ENCODE measurements around the gene ESPL1. TPM values are rescaled to one million over a fixed set of nuclear protein-coding genes. Genes with fewer than 3 reads are reported as not detected.

ESPL1 gene
- polyA plus RNA-seq, 3 donors = 0.79 TPM; not detected in 2

GRCh38 chr12:53224897-53225634, 43.0 kb upstream of the ESPL1 start:
- no peak for DNase-seq
- Histone ChIP-seq H3K79me2 (ENCODE audit: insufficient read depth, low read length) (no peaks in the 10 kb centered on the region), H3K4me3 (replicated peaks in 1 of 3; ENCODE audit: low read depth in 2 of 3, low read length in 3 of 3) (no peak overlapping the region), H3K9ac (ENCODE audit: insufficient read depth, low read length, poor library complexity, severe bottlenecking) (no peak overlapping the region), H3K27me3 (ENCODE audit: control insufficient read depth in 2 of 2, insufficient read depth in 2 of 2, low read length in 2 of 2) (no peaks in the 10 kb centered on the region), H2AFZ (ENCODE audit: insufficient read depth, low read depth, low read length, poor library complexity, severe bottlenecking) (no peak overlapping the region), H4K20me1 (ENCODE audit: insufficient read depth, low read length) (no peaks in the 10 kb centered on the region), H3K4me2 (replicated peaks; ENCODE audit: extremely low read depth, low read length, poor library complexity, severe bottlenecking) (no peak overlapping the region), H3K4me1 (ENCODE audit: control insufficient read depth in 1 of 2, insufficient read depth in 2 of 2, low read length in 2 of 2) (peaks cover 30 to 43% of the 10 kb centered on the region in 2 donors), H3K9me3 (replicated peaks in 1 of 2; ENCODE audit: control insufficient read depth in 1 of 2, insufficient read depth in 1 of 2, low read length in 2 of 2) (no peaks in the 10 kb centered on the region), H3K27ac (ENCODE audit: low read depth in 1 of 2, low read length in 2 of 2) (no peak overlapping the region), H3K36me3 (replicated peaks in 1 of 2; ENCODE audit: control insufficient read depth in 1 of 2, insufficient read depth in 2 of 2, low read length in 2 of 2) (no peaks in the 10 kb centered on the region)
- Mint-ChIP-seq H3K27me3 (ENCODE audit: low read depth in 3 of 3) (peaks cover 13 to 27% (median 18%) of the 10 kb centered on the region in 3 donors), H3K4me3 (peak overlapping the region in 1 of 2 donors; percentile 21), H3K4me1 (peaks cover 41% of the 10 kb centered on the region), H3K9me3 (peaks cover 0 to 2% (median 0%) of the 10 kb centered on the region in 7 donors), H3K36me3 (peaks cover 0 to 7% of the 10 kb centered on the region in 2 donors), H3K27ac (peak overlapping the region in 4 of 7 donors; percentile 6 to 38 (median 26))
- TF ChIP-seq CTCF (IDR thresholded peaks at IDR 0.05) = no peak
- intact Hi-C loops (cut with micrococcal nuclease) = loop anchor here in 1 of 2 donors (5.0 kb wide), 1 partner anchor 42 kb away; the partner anchor contains the start of gene ESPL1
- WGBS (ENCODE audit: insufficient coverage) = 96% methylated on average over 9 of the region's 10 CpGs

GRCh38 chr12:53225635-53226424, 42.3 kb upstream of the ESPL1 start:
- H2AFZ ChIP-seq (ENCODE audit: insufficient read depth, low read depth, low read length, poor library complexity, severe bottlenecking) = no peak overlapping the region
- intact Hi-C loops (cut with micrococcal nuclease) = no loop called here
- H3K27me3 ChIP-seq (ENCODE audit: control insufficient read depth in 2 of 2, insufficient read depth in 2 of 2, low read length in 2 of 2) = no peaks in the 10 kb centered on the region
- H3K4me3 ChIP-seq (replicated peaks in 1 of 3; ENCODE audit: low read depth in 2 of 3, low read length in 3 of 3) = no peak overlapping the region
- DNase-seq = no peak
- no peaks in the 10 kb centered on the region for H4K20me1 ChIP-seq (ENCODE audit: insufficient read depth, low read length)
- WGBS (ENCODE audit: insufficient coverage) = no CpG with 5 or more reads among the region's 10 CpGs
- Mint-ChIP-seq H3K9me3 (peaks cover 0 to 2% (median 0%) of the 10 kb centered on the region in 7 donors), H3K27ac (no peak overlapping the region), H3K4me3 (peak overlapping the region in 1 of 2 donors; percentile 2), H3K4me1 (peaks cover 39% of the 10 kb centered on the region), H3K27me3 (ENCODE audit: low read depth in 3 of 3) (peaks cover 21 to 32% (median 23%) of the 10 kb centered on the region in 3 donors), H3K36me3 (peaks cover 0 to 7% of the 10 kb centered on the region in 2 donors)
- H3K4me2 ChIP-seq (replicated peaks; ENCODE audit: extremely low read depth, low read length, poor library complexity, severe bottlenecking) = no peak overlapping the region
- no peak overlapping the region for H3K9ac ChIP-seq (ENCODE audit: insufficient read depth, low read length, poor library complexity, severe bottlenecking)
- no peaks in the 10 kb centered on the region for H3K9me3 ChIP-seq (replicated peaks in 1 of 2; ENCODE audit: control insufficient read depth in 1 of 2, insufficient read depth in 1 of 2, low read length in 2 of 2)
- H3K27ac ChIP-seq (ENCODE audit: low read depth in 1 of 2, low read length in 2 of 2) = no peak overlapping the region
- peaks cover 28 to 37% of the 10 kb centered on the region in 2 donors for H3K4me1 ChIP-seq (ENCODE audit: control insufficient read depth in 1 of 2, insufficient read depth in 2 of 2, low read length in 2 of 2)
- no peaks in the 10 kb centered on the region for H3K36me3 ChIP-seq (replicated peaks in 1 of 2; ENCODE audit: control insufficient read depth in 1 of 2, insufficient read depth in 2 of 2, low read length in 2 of 2)
- H3K79me2 ChIP-seq (ENCODE audit: insufficient read depth, low read length) = no peaks in the 10 kb centered on the region
- TF ChIP-seq CTCF (IDR thresholded peaks at IDR 0.05) = no peak
